Measurements from ENCODE around the gene TFDP1.
"Not testable (repeated sequence)": the region's sequence is repeated elsewhere in the genome, so short reads cannot be mapped to it uniquely, and the experiment has no call there.

Gene TFDP1

DNA sequence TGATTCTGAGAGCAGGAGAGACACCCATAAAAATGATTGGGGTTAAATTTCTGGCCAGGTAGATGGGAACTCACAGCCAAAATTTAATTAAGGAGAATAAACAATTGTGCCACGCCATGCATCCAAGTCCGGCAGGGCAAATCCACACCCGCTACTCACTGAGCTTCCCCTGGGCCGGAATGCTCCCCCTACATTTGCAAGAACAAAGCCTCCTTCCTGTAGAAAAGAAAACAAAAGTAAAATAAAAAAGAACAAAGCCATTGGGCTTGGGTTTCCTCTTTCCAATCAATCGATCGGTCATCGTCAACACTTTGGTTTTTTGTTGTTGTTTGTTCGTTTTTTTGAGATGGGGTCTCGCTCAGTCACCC lies 30.2 kb upstream of the TFDP1 start:
- TF ChIP-seq POLR2A (IDR thresholded peaks at IDR 0.05; ENCODE audit: low read depth, low read length) = no peak
- FAIRE-seq (no peak), DNase-seq (ENCODE audit: insufficient read length, low spot score) (no peak)

DNA sequence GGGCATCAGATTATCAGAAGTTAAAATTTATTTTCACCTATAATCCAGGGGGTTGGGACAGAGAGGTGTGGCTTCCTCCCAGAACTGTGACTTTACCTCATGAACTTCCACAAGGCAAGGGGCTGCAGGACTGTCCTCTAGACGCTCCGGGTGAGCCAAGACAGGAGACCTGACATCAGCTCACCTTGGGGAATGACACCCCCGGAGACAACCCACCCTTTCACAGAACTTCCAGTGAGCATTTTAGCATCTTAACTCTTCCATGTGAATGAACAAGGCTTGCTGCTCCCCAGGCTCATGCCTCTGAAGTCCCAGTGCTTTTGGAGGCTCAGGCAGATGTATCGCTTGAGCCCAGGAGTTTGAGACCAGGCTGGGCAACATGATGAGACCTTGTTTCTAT lies 29.4 kb upstream of the TFDP1 start:
- no peak for FAIRE-seq
- no peak for TF ChIP-seq POLR2A (IDR thresholded peaks at IDR 0.05; ENCODE audit: low read depth, low read length)
- DNase-seq (ENCODE audit: insufficient read length, low spot score) = no peak

DNA sequence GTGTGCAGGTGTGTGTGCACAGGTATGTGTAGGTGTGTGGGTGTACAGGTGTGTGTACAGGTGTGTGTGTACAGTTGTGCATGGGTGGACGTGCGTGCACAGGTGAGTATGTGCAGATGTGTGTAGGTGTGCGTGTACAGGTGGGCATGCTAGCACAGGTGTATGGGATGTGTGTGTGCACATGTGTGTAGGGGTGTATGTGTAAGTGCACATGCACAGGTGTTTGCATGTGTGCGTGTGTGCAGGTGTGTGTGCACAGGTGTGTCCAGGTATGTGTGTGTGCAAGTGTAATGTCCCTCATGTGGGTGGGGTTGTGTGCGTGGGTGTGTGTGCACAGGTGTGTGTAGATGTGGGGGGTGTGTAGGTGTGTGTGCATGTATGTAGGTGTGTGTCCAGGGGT lies 27.5 kb upstream of the TFDP1 start:
- DNase-seq (ENCODE audit: insufficient read length, low spot score) (no peak), FAIRE-seq (no peak)
- no peak for TF ChIP-seq POLR2A (IDR thresholded peaks at IDR 0.05; ENCODE audit: low read depth, low read length)

DNA sequence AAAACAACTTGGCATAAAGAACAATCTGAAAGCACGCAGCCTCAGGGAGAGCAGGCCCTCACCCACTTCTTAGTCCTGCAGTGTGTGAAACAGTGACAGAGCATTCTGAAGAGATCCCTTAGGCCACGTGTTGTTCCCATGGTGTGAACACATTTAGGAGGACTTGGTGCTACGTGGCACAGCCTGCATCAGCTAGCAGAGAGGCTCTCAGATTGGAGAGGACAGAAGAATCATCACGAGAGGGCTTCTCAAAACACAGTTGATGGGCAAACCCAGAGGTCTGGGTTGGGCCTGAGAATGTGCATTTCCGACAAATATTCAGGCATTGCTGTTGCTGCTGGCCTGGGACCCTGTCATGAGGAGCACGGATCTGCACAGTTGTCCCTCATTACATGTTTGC lies 26.1 kb upstream of the TFDP1 start:
- no peak for TF ChIP-seq POLR2A (IDR thresholded peaks at IDR 0.05; ENCODE audit: low read depth, low read length)
- FAIRE-seq (no peak), DNase-seq (ENCODE audit: insufficient read length, low spot score) (no peak)

DNA sequence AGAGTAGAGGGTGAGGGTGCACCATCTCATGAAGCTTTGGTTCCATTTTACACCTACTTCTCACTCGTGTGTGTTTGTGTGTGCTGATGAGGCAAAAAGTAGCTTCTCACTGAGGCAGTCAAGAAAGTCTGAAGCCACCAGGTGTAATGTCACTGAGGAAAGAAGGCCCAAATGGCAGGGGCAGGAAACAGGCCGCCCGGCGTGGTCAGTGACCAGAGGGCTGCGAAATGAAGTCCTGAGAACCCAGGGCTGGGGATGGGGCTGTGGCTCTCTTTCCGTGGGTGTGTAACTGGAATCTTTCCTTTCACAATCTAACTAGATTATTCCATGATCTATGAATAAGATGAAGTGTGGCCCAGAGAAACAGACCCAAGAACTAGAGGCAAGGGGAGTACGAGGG lies 25.5 kb upstream of the TFDP1 start:
- no peak for TF ChIP-seq POLR2A (IDR thresholded peaks at IDR 0.05; ENCODE audit: low read depth, low read length)
- FAIRE-seq (no peak), DNase-seq (ENCODE audit: insufficient read length, low spot score) (no peak)

DNA sequence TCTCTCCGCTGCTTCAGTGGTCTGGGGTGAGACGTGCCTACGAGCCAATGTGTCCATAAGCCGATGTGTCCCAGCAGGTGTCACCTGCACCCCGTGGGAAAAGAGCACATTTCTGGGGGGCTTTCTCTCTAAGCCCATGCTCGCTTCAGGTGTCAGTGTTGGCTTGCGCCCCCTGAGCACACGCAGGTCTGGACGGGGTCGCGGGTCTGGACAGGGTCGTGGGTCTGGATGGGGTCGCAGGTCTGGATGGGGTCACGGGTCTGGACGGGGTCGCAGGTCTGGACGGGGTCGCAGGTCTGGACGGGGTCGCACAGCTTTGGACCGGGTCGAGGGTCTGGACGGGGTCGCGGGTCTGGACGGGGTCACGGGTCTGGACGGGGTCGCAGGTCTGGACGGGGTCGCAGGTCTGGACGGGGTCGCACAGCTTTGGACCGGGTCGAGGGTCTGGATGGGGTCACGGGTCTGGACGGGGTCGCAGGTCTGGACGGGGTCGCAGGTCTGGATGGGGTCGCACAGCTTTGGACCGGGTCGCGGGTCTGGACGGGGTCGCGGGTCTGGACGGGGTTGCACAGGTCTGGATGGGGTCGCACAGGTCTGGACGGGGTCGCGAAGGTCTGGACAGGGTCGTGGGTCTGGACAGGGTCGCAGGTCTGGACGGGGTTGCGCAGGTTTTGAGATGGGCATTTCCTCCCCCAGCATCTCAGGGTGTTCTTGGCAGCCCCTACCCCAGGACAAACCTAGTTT lies 24.5 kb upstream of the TFDP1 start:
- no peak for DNase-seq (ENCODE audit: insufficient read length, low spot score)
- no peak for FAIRE-seq
- TF ChIP-seq POLR2A (IDR thresholded peaks at IDR 0.05; ENCODE audit: low read depth, low read length) = no peak

DNA sequence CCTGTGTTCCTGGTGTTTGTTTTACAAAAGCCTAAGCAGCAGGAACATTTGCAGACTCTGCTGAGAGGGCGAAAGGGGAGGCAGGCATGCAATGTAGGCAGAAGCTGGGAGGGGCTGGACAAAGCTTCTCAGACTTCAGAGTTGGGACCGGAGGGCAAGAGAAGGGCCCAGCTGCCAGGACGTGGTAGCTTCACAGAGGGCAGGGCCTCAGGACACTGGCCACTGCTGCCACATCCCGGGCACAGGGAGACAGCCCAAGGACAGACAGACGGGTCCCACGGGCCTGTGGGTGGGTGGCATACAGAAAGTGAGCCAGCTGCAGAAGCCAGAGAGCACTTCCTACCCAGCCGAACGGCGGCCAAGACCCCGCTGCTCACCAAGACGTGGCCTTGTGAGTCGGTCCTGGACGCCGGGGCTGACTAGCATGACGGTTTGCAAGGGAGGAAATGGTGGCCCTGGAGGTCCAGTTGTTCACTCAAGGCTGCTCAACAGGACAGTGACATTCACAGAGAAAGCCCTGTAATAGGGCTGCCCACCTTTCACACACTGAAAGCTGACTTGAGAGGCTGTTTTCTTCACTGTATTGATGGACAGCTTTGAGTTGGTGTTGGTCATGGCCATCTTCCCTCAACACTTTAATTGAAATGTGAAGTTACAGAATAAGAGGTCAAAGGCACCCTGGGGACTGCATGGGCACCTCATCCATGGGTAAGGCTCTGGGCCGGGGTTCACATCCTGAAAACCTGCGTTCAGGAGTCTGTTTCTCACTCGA lies 23.7 kb upstream of the TFDP1 start:
- no peak for TF ChIP-seq POLR2A (IDR thresholded peaks at IDR 0.05; ENCODE audit: low read depth, low read length)
- DNase-seq (ENCODE audit: insufficient read length, low spot score) (no peak), FAIRE-seq (no peak)

DNA sequence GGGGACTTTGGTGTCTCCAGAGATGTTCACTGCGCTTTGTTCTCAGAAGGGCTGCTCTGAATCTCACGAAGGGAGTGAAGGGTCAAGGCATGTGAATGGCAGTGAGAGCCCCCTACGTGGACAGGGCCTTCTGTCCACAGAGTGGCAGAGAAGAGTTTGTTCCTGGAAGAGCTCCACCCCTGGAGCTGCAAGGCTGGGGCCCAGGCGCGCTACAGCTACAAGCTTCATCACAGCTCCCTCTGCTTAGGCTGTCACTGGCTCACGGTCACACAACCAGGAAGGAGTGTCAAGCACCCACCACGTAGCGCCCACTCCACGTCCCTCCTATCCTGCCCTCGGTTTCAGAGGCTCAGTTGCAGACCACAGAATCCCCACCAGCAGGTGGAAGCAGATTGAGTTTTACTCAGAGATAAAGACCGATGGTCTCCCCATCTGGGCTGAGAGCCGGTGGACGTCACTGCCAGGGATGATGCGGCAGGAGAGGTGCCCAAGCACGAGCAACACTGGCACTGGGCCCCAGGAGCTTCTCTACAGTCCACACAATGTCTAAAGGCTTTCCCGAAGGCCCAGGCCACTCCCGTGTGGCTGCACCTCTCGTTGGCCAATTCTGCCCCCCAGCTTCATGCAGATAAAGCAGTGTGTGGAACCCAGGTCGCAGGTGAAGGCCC lies 23.0 kb upstream of the TFDP1 start:
- TF ChIP-seq POLR2A (IDR thresholded peaks at IDR 0.05; ENCODE audit: low read depth, low read length) = no peak
- FAIRE-seq (no peak), DNase-seq (ENCODE audit: insufficient read length, low spot score) (no peak)

DNA sequence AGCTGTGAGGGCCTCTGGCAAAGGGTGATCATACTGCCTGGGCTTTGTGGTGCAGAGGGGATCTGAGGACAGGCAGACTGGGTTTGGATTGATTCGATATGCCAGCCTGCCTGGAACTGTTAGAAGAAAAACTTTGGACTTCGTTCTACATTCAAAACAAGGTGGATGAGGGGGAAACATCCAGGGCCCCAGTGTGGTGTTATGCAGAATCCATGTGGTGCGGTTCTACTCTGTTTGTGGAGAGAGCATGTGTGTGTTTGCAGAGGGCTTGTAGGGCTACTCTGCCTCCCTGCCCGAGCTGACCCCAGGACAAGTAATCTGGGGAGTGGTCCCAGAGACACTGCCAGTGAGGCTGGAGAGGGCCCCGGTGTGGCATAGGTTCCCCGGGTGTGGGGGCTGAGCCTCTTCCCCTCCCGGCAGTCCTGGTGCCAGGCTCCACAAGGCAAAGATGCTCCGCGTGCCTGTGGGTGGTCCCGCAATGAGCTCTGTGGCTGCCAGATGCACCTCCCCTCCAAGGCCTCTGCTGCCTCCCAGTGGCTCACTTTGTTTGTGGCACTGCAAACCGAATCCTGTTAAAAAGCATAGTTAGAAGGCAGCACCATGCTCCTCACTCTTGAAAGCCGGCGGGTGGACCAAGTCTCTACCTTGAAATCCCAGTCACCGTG lies 22.3 kb upstream of the TFDP1 start:
- no peak for FAIRE-seq
- no peak for DNase-seq (ENCODE audit: insufficient read length, low spot score)
- TF ChIP-seq POLR2A (IDR thresholded peaks at IDR 0.05; ENCODE audit: low read depth, low read length) = no peak

DNA sequence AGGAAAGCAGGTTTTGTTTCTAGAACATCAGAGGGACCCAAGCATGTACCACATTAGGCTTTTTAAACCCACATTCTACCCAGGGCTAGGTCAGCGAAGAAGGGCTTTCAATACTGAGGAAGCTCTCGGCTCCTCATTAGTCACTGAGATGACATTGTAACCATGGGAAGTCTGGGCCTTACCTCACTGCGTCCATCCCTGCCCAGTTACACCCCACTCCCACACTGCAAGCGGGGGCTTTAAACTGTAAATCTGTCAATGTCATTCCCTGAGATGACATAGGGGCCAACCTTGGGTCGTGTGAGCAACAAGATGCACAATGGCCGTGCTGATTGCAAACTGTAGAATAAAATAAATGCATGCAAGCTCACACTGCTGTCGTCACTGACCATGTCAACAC lies 21.7 kb upstream of the TFDP1 start:
- no peak for DNase-seq (ENCODE audit: insufficient read length, low spot score)
- no peak for TF ChIP-seq POLR2A (IDR thresholded peaks at IDR 0.05; ENCODE audit: low read depth, low read length)
- no peak for FAIRE-seq

DNA sequence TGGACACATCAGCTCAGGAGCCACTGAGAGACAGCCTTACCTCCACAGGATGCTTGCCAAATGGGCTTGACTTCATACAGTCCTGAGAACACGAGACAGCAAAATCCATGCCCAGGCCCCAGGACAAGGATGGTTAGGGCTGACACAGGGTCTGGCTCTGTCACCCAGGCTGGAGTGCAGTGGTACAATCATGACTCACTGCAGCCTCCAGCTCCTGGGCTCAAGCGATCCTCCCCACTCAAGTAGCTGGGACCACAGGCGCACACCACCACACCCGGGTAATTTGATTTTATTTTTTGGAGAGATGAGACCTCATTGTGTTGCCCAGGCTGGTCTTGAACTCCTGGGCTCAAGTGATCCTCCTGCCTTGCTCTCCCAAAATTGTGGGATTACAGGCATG lies 21.0 kb upstream of the TFDP1 start:
- FAIRE-seq; DNase-seq (ENCODE audit: insufficient read length, low spot score): not testable (repeated sequence)

DNA sequence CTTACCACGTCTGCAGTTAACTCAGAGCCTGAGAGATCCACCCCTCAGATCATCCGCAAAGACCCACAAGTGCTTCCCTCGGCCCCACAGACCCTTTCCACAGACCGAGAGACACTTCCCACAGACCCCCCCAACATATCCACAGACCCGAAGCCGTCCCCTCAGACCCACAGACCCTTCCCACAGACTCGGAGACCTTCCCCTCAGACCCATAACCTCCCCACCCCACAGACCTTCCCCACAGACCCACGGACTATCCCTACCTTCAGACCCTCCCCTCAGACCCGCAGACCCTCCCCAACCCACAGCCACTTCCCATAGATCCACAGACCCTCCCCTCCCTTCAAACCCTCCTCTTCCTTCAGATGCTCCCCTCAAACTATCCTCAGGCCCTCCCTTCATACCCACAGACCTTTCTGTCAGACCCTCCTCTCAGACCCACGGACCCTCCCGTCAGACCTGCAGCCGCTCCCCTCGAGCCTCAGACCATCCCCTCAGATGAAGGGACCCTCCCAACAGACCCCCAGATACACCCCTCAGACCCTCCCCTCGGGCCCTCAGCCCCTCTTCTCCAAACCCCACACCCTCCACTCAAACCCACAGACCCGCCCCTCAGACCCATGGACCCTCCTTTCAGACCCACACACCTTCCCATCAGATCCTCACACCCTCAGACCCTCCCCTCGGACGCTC lies 20.1 kb upstream of the TFDP1 start:
- no peak for FAIRE-seq
- no peak for DNase-seq (ENCODE audit: insufficient read length, low spot score)
- no peak for TF ChIP-seq POLR2A (IDR thresholded peaks at IDR 0.05; ENCODE audit: low read depth, low read length)

DNA sequence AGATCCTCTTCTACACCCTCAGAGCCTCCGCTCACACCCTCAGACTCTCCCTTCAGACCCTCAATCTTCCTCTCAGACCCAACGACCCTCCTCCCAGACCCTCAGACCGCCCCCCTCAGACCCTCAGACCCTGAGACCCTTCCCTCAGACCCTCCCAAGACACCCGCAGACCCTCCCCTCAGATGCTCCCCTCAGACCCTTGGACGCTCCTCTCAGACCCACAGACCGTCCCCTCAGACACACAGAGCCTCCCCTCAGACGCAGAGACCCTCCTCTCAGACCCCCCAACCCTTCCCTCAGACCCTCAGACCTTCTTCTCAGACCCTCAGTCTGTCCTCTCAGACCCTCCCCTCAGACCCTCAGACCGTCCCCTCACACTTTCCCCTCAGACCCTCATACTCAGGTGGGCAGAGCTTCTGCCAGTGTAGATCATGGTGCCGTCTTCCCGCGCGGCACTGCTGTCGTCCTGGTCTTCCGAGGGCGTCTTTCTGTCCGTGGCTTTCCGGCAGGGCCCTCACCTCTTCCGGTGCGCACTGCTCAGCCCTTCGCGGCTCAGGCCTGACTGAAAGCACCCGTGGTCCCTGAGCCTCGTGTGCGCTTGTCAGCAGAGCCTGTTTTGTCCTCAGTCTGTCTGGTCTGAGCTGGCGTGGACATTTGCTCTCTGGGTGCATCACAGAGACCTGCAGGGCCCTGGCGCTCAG lies 18.9 kb upstream of the TFDP1 start:
- TF ChIP-seq POLR2A (IDR thresholded peaks at IDR 0.05; ENCODE audit: low read depth, low read length) = no peak
- no peak for DNase-seq (ENCODE audit: insufficient read length, low spot score)
- no peak for FAIRE-seq

All from H54 (cell line).